ENCODE results near the gene PKHD1. TPM values are rescaled to one million over a fixed set of nuclear protein-coding genes. Genes with fewer than 3 reads are reported as not detected.

PKHD1 gene
- polyA plus RNA-seq, 10 donors = 2.1 to 6.8 (median 4.2) TPM

- no peak for DNase-seq
These were observed 286.8 kb downstream of the PKHD1 start for GRCh38 chr6:51800603-51801002.

DNA sequence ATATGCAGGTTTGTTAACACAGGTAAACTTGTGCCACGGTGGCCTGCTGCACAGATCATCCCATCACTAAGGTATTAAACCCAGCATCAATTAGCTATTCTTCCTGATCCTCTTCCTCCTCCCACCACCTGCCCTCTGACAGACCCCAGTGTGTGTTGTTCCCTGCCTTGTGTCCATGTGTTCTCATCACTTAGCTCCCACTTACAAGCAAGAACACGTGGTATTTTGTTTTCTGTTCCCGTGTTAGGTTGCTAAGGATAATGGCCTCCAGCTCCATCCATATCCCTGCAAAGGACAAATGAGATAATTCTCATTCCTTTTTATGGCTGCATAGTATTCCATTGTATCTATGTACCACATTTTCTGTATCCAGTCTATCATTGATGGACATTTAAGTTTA is 294.0 kb downstream of the PKHD1 start:
- no peak for DNase-seq

DNA sequence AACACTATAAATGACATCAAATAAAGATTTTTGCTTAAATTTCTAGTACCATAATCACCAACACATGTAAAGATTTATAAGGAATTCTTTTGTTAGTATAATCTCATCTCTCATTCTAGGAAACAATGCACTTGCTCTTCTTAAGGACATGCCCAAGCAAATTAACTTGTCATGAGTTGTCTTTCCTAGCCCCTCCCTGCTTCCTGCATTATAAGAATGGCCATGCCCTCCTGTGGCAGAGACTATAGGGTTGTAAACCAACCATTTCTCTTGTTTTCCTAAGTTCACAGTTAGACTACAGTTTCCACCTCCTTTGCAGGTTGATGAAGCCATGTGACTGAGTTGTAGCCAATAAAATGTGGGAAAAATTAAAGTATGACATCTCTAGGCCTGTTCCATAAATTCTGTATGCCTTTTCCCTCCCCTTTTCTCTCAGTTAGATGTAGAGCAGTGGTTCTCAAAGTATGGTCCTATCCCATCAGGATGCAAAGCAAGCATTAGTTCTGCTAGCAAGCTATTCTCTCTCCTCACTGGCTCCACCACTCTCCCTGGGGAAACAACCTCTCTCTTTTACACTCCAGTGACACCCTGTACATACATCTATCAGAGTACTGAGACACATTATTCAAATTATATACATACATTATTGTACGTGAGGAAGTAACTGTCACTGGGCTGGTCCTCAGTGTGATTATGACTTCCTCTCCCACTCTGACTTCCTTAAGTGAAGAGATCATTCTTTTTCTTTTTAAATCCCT is 295.0 kb downstream of the PKHD1 start:
- no peak for DNase-seq

DNA sequence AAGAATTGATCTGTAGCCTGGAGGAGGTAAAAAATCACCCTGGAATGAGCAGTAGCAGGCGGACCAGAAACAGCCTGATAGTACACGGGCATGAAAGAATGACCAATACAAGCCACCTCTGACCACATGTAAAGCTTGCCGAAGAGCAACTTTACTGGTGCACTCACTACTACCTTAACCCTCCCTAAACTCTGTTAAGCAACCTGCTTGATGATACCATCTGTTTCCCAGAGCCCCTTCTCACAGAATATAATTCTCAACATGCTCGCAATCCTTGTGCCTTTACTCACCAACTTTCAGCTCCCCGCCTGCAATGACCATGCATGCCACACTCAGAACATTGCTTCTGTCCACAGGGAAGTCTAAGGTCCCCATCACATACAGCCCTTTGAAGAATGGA is 296.5 kb downstream of the PKHD1 start:
- no peak for DNase-seq

DNA sequence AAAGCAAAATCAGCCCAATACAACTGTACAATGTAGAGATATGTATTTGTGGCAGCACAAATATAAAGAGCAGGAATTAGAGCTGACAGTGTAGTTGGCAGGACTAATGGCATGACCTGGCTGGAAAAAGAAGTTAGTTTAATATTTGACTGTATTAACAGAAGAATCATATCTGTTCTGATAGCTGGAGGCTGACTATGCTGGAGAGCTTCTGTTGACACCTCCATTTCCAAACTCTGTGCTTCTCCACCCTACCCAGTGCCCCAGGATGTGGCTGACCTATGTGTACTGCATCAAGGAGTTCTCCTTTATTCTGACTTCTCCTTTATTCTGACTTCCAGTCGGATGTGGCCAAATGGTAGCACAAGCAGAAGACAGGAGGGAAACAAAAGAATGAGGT is 299.3 kb downstream of the PKHD1 start:
- no peak for DNase-seq

DNA sequence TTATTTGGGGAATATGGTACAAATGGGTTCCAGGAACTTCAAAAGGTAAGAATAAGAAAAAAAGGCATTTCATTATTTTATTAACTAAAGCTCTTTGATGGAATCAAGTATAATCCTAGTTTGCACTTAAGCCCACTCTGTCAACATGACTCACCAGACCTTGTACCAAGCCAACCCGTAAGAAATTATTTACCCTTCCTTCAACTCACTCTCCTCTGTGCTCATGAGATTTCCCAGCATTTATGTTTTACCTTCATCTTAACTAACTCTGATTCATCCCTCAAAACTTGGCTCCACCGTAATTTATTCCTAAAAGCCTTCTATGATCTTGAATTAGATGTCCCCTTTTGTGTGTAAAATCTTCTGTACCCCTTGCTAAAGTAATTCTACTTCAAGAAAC is 308.7 kb downstream of the PKHD1 start:
- no peak for DNase-seq

DNA sequence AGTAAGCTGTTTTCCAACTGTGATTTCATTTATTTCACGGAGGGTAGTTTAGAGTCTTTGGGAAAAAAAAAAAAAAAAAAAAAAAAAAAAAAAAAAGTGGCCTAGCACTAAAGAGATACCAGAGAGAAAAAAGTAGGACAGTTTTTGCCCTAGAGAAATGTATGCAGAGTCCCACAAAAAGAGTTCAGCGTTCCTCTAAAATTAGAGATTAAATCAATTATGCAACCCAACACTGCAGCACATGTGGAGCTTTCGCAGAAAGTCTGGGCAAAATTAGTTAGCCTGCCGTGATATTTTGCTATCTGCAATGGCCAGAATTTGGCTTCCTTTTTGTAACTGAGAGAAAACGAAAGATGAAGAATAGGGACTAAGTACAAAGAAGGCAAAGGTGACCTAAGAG is 309.8 kb downstream of the PKHD1 start:
- DNase-seq = no peak

DNA sequence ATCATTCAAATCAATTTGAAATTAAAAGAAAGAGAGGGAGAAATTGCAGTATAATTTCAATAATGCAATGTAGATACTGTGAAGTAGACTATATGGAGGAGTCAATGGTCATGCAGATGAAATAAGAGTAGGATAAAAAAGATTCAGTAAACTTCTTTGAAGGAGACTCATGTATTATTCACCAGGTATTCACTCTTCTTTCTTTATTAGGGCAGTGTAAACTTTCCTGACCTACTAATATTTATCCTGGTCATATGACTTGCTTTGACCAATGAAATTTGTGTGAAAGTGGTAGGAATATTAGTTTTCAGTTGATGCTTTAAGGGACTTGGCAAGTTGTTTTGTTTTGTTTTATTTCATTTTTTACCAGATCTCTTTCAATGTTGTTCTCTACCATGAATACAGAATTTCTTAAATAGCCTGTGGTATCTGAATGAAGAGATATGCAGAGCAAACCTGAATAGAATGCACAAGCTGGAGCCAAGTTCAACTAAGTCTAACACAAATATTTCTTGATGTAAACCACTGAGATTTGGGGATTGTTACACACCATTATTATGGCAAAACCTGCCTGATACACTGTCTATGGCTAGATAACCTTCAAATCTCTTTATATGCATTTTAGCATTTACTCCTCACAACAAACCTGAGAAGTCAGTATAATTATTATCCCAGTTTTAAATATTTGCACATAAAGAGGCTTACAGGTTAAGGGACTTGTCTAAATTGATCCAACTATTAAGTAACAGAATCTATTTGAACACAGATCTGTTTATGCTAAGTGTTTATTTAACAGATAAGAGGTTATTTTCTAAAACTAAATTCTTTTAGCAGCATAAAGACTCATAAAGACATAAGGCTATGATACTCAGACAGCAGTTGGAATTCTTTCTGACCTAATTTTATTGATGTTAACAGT is 311.2 kb downstream of the PKHD1 start:
- no peak for DNase-seq

GRCh38 chr6:51768087-51768486 is 319.3 kb downstream of the PKHD1 start:
- DNase-seq = no peak

DNA sequence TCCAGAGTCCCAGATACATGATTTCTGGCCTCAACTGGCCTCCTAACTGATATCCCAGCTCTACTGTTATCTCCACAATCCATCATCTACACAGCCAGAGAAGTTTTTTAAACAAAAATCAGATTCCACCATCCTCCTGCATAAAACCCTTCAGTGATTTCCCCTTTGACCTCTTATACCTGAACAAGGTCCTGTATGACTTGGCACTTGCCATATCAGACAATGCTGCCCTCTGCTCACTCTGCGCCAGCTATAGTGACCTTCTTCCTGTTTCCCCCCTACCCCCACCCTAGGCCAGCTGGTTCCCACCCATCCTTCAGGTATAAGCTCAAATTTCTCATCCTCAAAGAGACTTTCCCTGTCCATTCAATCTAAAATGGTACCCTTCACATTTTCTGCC is 322.2 kb downstream of the PKHD1 start:
- no peak for DNase-seq

DNA sequence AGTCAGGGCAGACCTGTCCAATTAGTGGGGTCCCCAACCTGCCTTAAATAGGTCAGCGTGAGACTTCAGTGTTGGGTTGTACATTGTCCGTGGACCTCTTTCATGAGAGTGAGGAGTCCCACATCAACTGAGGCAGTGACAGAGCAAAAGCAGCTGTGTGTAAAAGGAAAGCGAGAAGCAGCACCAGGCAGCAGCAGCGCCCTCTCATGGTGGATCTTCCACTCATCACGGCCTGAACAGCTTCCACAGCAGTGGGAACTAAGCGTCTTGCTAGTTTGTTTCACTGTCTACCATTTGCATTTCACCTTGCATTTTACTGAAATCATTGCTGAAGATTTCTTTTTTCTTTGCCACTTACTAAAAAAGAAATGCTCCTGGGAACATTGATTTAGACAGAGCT is 333.8 kb downstream of the PKHD1 start:
- peak in 2 of 3 donors; percentile 0 to 1 for DNase-seq

- no peak for DNase-seq
These were observed 343.4 kb downstream of the PKHD1 start for GRCh38 chr6:51743999-51744398.

GRCh38 chr6:51740658-51741057 is 346.8 kb downstream of the PKHD1 start:
- DNase-seq = no peak

- no peak for DNase-seq
These were observed 348.8 kb downstream of the PKHD1 start for GRCh38 chr6:51738614-51739013.

GRCh38 chr6:51737580-51738360 is 349.6 kb downstream of the PKHD1 start:
- DNase-seq = no peak

DNA sequence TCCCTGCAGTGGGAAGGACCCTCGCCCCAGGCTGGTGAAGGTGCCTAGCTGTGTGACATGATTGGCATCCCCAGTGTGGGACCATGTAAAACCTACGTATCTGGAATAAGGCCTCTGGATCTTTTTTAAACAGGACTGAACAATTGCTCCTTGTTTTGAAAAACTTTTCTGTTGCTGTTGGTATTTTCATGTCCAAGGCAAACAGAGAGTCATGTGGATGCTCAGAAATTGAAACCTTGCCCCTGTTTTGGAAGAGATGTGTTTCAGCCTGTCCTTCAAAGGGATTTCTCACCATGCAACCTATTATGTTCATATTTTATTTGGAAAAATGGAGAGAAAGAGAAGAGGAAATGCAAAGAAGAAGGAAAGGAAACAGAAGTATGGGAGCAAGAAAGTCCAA is 362.3 kb downstream of the PKHD1 start:
- no peak for DNase-seq

DNA sequence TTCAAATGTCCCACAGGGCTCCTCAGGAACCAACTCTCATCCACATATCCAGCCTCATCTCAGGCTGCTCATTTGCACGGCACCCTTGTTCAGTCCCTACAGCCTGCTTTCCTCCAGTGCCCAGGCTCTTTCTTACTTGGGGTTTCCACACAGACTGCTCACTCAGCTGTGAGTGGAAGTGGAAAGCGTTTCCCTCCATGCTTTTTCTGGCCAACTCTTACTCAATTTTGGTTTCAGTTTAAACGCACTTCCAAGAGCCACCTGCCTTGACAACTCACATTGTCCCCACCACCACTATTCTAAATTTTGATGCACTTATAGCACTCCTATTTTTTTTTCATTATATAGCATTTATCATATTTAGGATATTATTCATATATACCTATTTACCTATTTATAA is 367.1 kb downstream of the PKHD1 start:
- DNase-seq = no peak

DNA sequence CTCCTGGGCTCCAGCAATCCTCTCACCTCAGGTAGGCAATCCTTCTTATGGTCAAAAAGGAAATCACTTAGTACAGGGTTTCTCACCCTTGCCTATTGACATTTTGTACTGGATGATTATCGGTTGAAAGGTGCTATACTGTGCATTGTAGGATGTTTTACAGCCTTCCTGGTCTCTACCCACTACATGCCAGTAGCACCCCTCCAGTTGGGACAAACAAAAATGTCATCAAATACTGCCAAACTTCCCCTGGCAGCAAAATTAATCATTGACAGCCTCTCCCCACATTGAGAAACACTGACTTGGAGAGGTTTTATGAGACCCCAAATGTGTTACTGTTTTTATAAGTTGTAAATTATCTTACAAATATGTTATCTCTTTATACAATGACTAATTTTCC is 368.1 kb downstream of the PKHD1 start:
- no peak for DNase-seq

- DNase-seq = no peak
These were observed 368.9 kb downstream of the PKHD1 start for GRCh38 chr6:51718533-51718932.

- DNase-seq = no peak
These were observed 369.9 kb downstream of the PKHD1 start for GRCh38 chr6:51717477-51717876.

DNA sequence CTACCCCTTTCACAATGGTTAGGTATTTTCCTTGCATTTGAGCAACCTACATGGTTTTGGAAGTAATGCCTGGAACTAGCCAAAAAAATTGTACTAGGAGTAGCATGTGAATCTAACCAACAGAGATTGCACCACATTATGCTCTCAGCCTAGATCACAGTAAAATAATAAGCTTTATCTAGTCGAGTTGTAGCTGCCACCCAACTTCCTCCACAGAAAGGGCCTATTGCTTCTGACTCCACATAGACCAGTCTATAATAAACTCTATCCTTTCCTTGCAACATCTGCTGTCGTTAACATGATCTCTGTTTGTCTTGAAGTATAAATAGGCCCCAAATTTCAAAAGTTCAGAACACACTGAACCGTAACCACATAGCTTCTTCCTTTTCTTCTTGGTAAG is 375.5 kb downstream of the PKHD1 start:
- DNase-seq = no peak

- DNase-seq = no peak
These were observed 381.3 kb downstream of the PKHD1 start for GRCh38 chr6:51706086-51706485.
